GM15510 (cell line): ENCODE data around the gene HSH2D.

ENCODE experiments used
- POLR2A ChIP-seq: IDR thresholded peaks from 3 replicates; pipeline ENCODE4 v1.6.1; 2011; ENCODE audit warnings: borderline replicate concordance; ENCODE audit not compliant: insufficient read length; ENCODE audit errors: extremely low read depth

Gene HSH2D

GRCh38 chr19:16197188-16197621 lies 53.7 kb downstream of the HSH2D start:
- TF ChIP-seq POLR2A, result no peak

GRCh38 chr19:16197622-16198369 lies 54.3 kb downstream of the HSH2D start, which contains the start of gene AP1M1:
Gene AP1M1, plus strand, starts transcription at chr19:16197911. Its CDS starts 116 bp downstream, at chr19:16198027.
- peak; percentile 87 for TF ChIP-seq POLR2A

- no peak for TF ChIP-seq POLR2A
These were observed 54.8 kb downstream of the HSH2D start for GRCh38 chr19:16198370-16198651.

- TF ChIP-seq POLR2A, result no peak
These were observed 55.9 kb downstream of the HSH2D start for GRCh38 chr19:16199275-16199932.

GRCh38 chr19:16200038-16201010 lies 56.8 kb downstream of the HSH2D start:
- no peak for TF ChIP-seq POLR2A

GRCh38 chr19:16201011-16201391 lies 57.5 kb downstream of the HSH2D start:
- TF ChIP-seq POLR2A, result no peak

GRCh38 chr19:16202320-16203255 lies 59.1 kb downstream of the HSH2D start:
- TF ChIP-seq POLR2A, result no peak

GRCh38 chr19:16203256-16204004 lies 59.9 kb downstream of the HSH2D start:
- no peak for TF ChIP-seq POLR2A

- TF ChIP-seq POLR2A, result no peak
These were observed 60.5 kb downstream of the HSH2D start for GRCh38 chr19:16204005-16204294.

GRCh38 chr19:16205205-16206045 lies 61.9 kb downstream of the HSH2D start:
- no peak for TF ChIP-seq POLR2A

- TF ChIP-seq POLR2A, result no peak
These were observed 62.6 kb downstream of the HSH2D start for GRCh38 chr19:16206046-16206605.

- no peak for TF ChIP-seq POLR2A
These were observed 63.2 kb downstream of the HSH2D start for GRCh38 chr19:16206637-16207036.
